ENCODE data around the gene STX5.

GRCh38 chr11:62842171-62842741, 10.4 kb upstream of the STX5 start:
- no peak for TF ChIP-seq EZH2phosphoT487 (IDR thresholded peaks at IDR 0.05; ENCODE audit: borderline replicate concordance, low read depth, low read length)
- TF ChIP-seq CTCF (conservative IDR thresholded peaks at IDR 0.05; ENCODE audit: low read length) = no peak

All from OCI-LY7 (cell line).